Fibroblast of lung (primary cell): ENCODE measurements around the gene TWIST2. TPM values are rescaled to one million over a fixed set of nuclear protein-coding genes. Genes with fewer than 3 reads are reported as not detected.

ENCODE experiments used
- DNase-seq, 2 donors: peaks; one replicate each; pipeline versions ENCODE4 v3.0.0 to v3.0.0-alpha.2; 2010; ENCODE audit warnings: low read depth in 2 of 2
- H2AFZ ChIP-seq: 2 replicates; pipeline ENCODE4 v1.5.1; 2012; ENCODE audit warnings: low read length, control low read depth, inconsistent platforms
- H3K27ac ChIP-seq: 2 replicates; pipeline ENCODE4 v1.5.1; 2011; ENCODE audit warnings: low read length, control low read depth; ENCODE audit not compliant: insufficient read depth
- H3K27me3 ChIP-seq: 2 replicates; pipeline ENCODE4 v1.5.1; 2011; ENCODE audit warnings: mild to moderate bottlenecking, low read length; ENCODE audit not compliant: control insufficient read depth, insufficient read depth
- H3K36me3 ChIP-seq: 2 replicates; pipeline ENCODE4 v1.5.1; 2011; ENCODE audit warnings: low read length; ENCODE audit not compliant: control insufficient read depth, insufficient read depth
- H3K4me1 ChIP-seq: 2 replicates; pipeline ENCODE4 v1.5.1; 2011; ENCODE audit warnings: low read length; ENCODE audit not compliant: control insufficient read depth, insufficient read depth; ENCODE audit errors: extremely low read depth
- H3K4me2 ChIP-seq: 2 replicates; pipeline ENCODE4 v1.5.1; 2011; ENCODE audit warnings: low read length, control low read depth; ENCODE audit not compliant: insufficient read depth; ENCODE audit errors: extremely low read depth
- H3K4me3 ChIP-seq, 4 experiments: fragments of 200-600 bp in 1 of 4; sonication (generic) in 1 of 4; replicated peaks in 1 of 4; 2 replicates each; pipeline ENCODE4 v1.5.1; 2011 to 2016; ENCODE audit warnings: low read length in 4 of 4, low read depth in 3 of 4, mild to moderate bottlenecking in 3 of 4, control low read depth in 2 of 4, inconsistent platforms in 1 of 4, mixed read lengths in 1 of 4; ENCODE audit not compliant: insufficient read depth in 1 of 4; ENCODE audit errors: control extremely low read depth in 1 of 4
- H3K79me2 ChIP-seq: 2 replicates; pipeline ENCODE4 v1.5.1; 2012; ENCODE audit warnings: mild to moderate bottlenecking, low read length, inconsistent platforms; ENCODE audit not compliant: control insufficient read depth, insufficient read depth
- H3K9ac ChIP-seq: 2 replicates; pipeline ENCODE4 v1.5.1; 2011; ENCODE audit warnings: mild to moderate bottlenecking, low read length, control low read depth; ENCODE audit not compliant: insufficient read depth
- H3K9me3 ChIP-seq: 2 replicates; pipeline ENCODE4 v1.5.1; 2012; ENCODE audit warnings: low read depth, low read length; ENCODE audit not compliant: control insufficient read depth, insufficient read depth
- H4K20me1 ChIP-seq: 2 replicates; pipeline ENCODE4 v1.5.1; 2011; ENCODE audit warnings: low read length; ENCODE audit not compliant: control insufficient read depth, insufficient read depth; ENCODE audit errors: extremely low read depth
- EZH2 ChIP-seq: IDR thresholded peaks from 2 replicates; pipeline ENCODE4 v1.5.1; 2012; ENCODE audit warnings: low read length, control low read depth, mild to moderate bottlenecking; ENCODE audit errors: missing control alignments
- polyA plus RNA-seq, 2 donors: library from polyadenylated mRNA; depleted of rRNA in 1 of 2; stranded (reverse) in 1 of 2; unstranded in 1 of 2; fragments of >200 nt; gene quantifications; 2 replicates each; pipeline ENCODE4 v1.2.1, GENCODE V29; 2011 to 2012; ENCODE audit warnings: missing spikeins in 1 of 2
- total RNA-seq: library from RNA; depleted of rRNA; stranded (reverse); fragments of >200 nt; gene quantifications from 2 replicates; pipeline ENCODE4 v1.2.1, GENCODE V29; 2014
- TF ChIP-seq, protein P1 (sequence below), 2 donors: IDR thresholded peaks in 1 of 2; conservative IDR thresholded peaks in 1 of 2; 1 replicate in 1 of 2; 2 replicates in 1 of 2; pipeline ENCODE4 v1.5.1; 2011 to 2012; ENCODE audit warnings: low read length in 2 of 2, control low read depth in 1 of 2, inconsistent platforms in 1 of 2, low read depth in 1 of 2, mild to moderate bottlenecking in 1 of 2

Gene TWIST2
- total and polyA plus RNA-seq, 2 donors (not counting 1 experiment from before 2014, with no cell fraction given), result 85.2 to 118 TPM

DNA sequence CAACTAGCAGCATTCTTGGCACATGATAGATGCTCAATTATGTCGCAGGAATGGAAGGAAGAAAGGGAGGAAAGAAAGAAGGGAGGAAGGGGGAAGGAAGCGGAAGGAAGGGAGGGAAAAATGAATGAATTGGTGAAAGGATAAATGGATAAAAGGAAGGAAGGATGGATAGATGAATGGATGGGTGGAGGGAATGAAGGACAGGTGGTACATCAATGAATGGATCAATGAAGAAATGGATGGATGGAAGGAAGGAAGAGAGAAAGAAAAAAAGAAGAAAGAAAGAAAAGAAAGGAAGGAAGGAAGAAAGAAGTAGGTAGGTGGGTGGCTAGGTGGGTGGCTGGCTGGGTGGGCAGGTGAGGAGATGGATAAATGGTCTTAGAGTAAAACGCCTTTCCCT is 56.8 kb downstream of the TWIST2 start:
- peaks cover 9% of the 10 kb centered on the region for H3K36me3 ChIP-seq
- no peak for DNase-seq
- no peaks in the 10 kb centered on the region for H3K9me3 ChIP-seq
- H3K9ac ChIP-seq, result no peak overlapping the region
- no peaks in the 10 kb centered on the region for H3K27me3 ChIP-seq
- H3K27ac ChIP-seq, result no peak overlapping the region
- TF ChIP-seq EZH2, result no peak
- TF ChIP-seq, protein P1, sequence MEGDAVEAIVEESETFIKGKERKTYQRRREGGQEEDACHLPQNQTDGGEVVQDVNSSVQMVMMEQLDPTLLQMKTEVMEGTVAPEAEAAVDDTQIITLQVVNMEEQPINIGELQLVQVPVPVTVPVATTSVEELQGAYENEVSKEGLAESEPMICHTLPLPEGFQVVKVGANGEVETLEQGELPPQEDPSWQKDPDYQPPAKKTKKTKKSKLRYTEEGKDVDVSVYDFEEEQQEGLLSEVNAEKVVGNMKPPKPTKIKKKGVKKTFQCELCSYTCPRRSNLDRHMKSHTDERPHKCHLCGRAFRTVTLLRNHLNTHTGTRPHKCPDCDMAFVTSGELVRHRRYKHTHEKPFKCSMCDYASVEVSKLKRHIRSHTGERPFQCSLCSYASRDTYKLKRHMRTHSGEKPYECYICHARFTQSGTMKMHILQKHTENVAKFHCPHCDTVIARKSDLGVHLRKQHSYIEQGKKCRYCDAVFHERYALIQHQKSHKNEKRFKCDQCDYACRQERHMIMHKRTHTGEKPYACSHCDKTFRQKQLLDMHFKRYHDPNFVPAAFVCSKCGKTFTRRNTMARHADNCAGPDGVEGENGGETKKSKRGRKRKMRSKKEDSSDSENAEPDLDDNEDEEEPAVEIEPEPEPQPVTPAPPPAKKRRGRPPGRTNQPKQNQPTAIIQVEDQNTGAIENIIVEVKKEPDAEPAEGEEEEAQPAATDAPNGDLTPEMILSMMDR (conservative IDR thresholded peaks at IDR 0.05 in 1 of 2, IDR thresholded peaks at IDR 0.05 in 1 of 2; ENCODE audit: low read depth in 1 of 2, low read length in 2 of 2), result no peak
- H3K4me3 ChIP-seq, result no peak overlapping the region
- H3K4me1 ChIP-seq, result peaks cover 10% of the 10 kb centered on the region
- H4K20me1 ChIP-seq, result peaks cover 1% of the 10 kb centered on the region
- H3K4me2 ChIP-seq, result no peak overlapping the region
- peaks cover 68% of the 10 kb centered on the region for H3K79me2 ChIP-seq
- no peak overlapping the region for H2AFZ ChIP-seq

- no peak for TF ChIP-seq EZH2
- TF ChIP-seq, protein P1 (conservative IDR thresholded peaks at IDR 0.05 in 1 of 2, IDR thresholded peaks at IDR 0.05 in 1 of 2; ENCODE audit: low read depth in 1 of 2, low read length in 2 of 2), result no peak
- H4K20me1 ChIP-seq, result peaks cover 1% of the 10 kb centered on the region
- DNase-seq, result no peak
- H3K36me3 ChIP-seq, result peaks cover 9% of the 10 kb centered on the region
- no peak overlapping the region for H2AFZ ChIP-seq
- H3K4me2 ChIP-seq, result no peak overlapping the region
- no peaks in the 10 kb centered on the region for H3K27me3 ChIP-seq
- H3K4me1 ChIP-seq, result peaks cover 10% of the 10 kb centered on the region
- no peak overlapping the region for H3K27ac ChIP-seq
- no peaks in the 10 kb centered on the region for H3K9me3 ChIP-seq
- H3K4me3 ChIP-seq, result no peak overlapping the region
- peaks cover 65% of the 10 kb centered on the region for H3K79me2 ChIP-seq
- H3K9ac ChIP-seq, result no peak overlapping the region
Observed at GRCh38 chr2:238905224-238905623, 57.3 kb downstream of the TWIST2 start.

- TF ChIP-seq, protein P1 (conservative IDR thresholded peaks at IDR 0.05 in 1 of 2, IDR thresholded peaks at IDR 0.05 in 1 of 2; ENCODE audit: low read depth in 1 of 2, low read length in 2 of 2), result no peak
- TF ChIP-seq EZH2, result no peak
- Histone ChIP-seq H3K27me3 (no peaks in the 10 kb centered on the region), H4K20me1 (peaks cover 1% of the 10 kb centered on the region), H3K27ac (no peak overlapping the region), H2AFZ (no peak overlapping the region), H3K9ac (no peak overlapping the region), H3K4me1 (peaks cover 8% of the 10 kb centered on the region), H3K4me3 (no peak overlapping the region), H3K79me2 (peaks cover 61% of the 10 kb centered on the region), H3K9me3 (no peaks in the 10 kb centered on the region), H3K4me2 (no peak overlapping the region), H3K36me3 (peaks cover 8% of the 10 kb centered on the region)
- DNase-seq, result no peak
Observed at GRCh38 chr2:238905644-238906043, 57.8 kb downstream of the TWIST2 start.
